PC-3 (cell line): ENCODE measurements around the gene APOL6.

ENCODE experiments used
- CTCF ChIP-seq: fragments of 300-600 bp; sonication (generic); conservative IDR thresholded peaks from 2 replicates; pipeline ENCODE4 v1.5.1; 2017; ENCODE audit warnings: antibody characterized with exemption, low read depth, mild to moderate bottlenecking, low read length
- EZH2 ChIP-seq: fragments of 300-600 bp; sonication (generic); IDR thresholded peaks from one replicate; pipeline ENCODE4 v1.6.1; 2017; ENCODE audit warnings: antibody characterized with exemption, mild to moderate bottlenecking, low read length; ENCODE audit not compliant: unreplicated experiment

GRCh38 chr22:35642305-35642741, 5.9 kb upstream of the APOL6 start:
- no peak for TF ChIP-seq CTCF
- TF ChIP-seq EZH2: no peak
